LNCAP (cell line): ENCODE results near the gene GHDC.

Experiments
- CTCF ChIP-seq: fragments of 450-650 bp; IDR thresholded peaks from 2 replicates; pipeline ENCODE4 v1.5.1; 2017; ENCODE audit warnings: mild to moderate bottlenecking

Gene GHDC

GRCh38 chr17:42193969-42194899 lies at the start of gene GHDC:
TSS of gene GHDC (minus strand) at chr17:42194494. CDS start at chr17:42193581, 913 bp downstream.
- no peak for TF ChIP-seq CTCF

GRCh38 chr17:42243493-42243982 lies 49.2 kb upstream of the GHDC start:
- TF ChIP-seq CTCF, result no peak

GRCh38 chr17:42241871-42242270 lies 47.6 kb upstream of the GHDC start:
- no peak for TF ChIP-seq CTCF

GRCh38 chr17:42240201-42240600 lies 45.9 kb upstream of the GHDC start:
- TF ChIP-seq CTCF, result no peak

GRCh38 chr17:42236760-42237159 lies 42.5 kb upstream of the GHDC start:
- no peak for TF ChIP-seq CTCF

- TF ChIP-seq CTCF, result no peak
These were observed 39.7 kb upstream of the GHDC start for GRCh38 chr17:42233994-42234393.

GRCh38 chr17:42233156-42233555 lies 38.9 kb upstream of the GHDC start:
- TF ChIP-seq CTCF, result no peak
